K562 (cell line): ENCODE data around the gene MC1R. TPM values are rescaled to one million over a fixed set of nuclear protein-coding genes. Genes with fewer than 3 reads are reported as not detected.

Experiments
- BRD9 ChIP-seq: fragments of 450-650 bp; IDR thresholded peaks from 2 replicates; pipeline ENCODE4 v1.6.1; 2018; ENCODE audit warnings: low read depth; ENCODE audit not compliant: partially characterized antibody
- HCFC1 ChIP-seq: IDR thresholded peaks from 2 replicates; pipeline ENCODE4 v1.6.1; 2012; ENCODE audit warnings: low read depth, low read length, improper control_type of control experiment
- HIVEP1 ChIP-seq: fragments of 250-450 bp; sonication (Bioruptor Pico); IDR thresholded peaks from 2 replicates; pipeline ENCODE4 v1.4.0; 2020; ENCODE audit warnings: mild to moderate bottlenecking
- ILF3 ChIP-seq: fragments of 450-650 bp; IDR thresholded peaks from 2 replicates; pipeline ENCODE4 v1.6.1; 2018; ENCODE audit warnings: antibody characterized with exemption, mild to moderate bottlenecking, moderate library complexity, borderline replicate concordance
- MAFK ChIP-seq: IDR thresholded peaks from 2 replicates; pipeline ENCODE4 v1.6.1; 2011; ENCODE audit warnings: low read length, improper control_type of control experiment
- MAZ ChIP-seq, 2 experiments: fragments of 450-650 bp in 1 of 2; sonication (generic) in 1 of 2; formaldehyde crosslinking; IDR thresholded peaks in 1 of 2; conservative IDR thresholded peaks in 1 of 2; 2 replicates each; pipeline versions ENCODE4 v1.4.0 to v1.5.0; 2020; ENCODE audit warnings: mild to moderate bottlenecking in 1 of 2, missing genetic modification reagents in 1 of 2
- MCM3 ChIP-seq: fragments of 450-650 bp; IDR thresholded peaks from 2 replicates; pipeline ENCODE4 v1.6.1; 2016
- PTRF ChIP-seq: fragments of 450-650 bp; IDR thresholded peaks from 2 replicates; pipeline ENCODE4 v1.6.1; 2016; ENCODE audit warnings: mild to moderate bottlenecking, missing genetic modification characterization, missing compliant biosample characterization
- PYGO2 ChIP-seq: fragments of 450-650 bp; IDR thresholded peaks from 2 replicates; pipeline ENCODE4 v1.6.1; 2016; ENCODE audit warnings: mild to moderate bottlenecking, missing genetic modification characterization, moderate library complexity, missing compliant biosample characterization
- TAF1 ChIP-seq: IDR thresholded peaks from 2 replicates; pipeline ENCODE4 v1.6.1; 2011; ENCODE audit warnings: mild to moderate bottlenecking, low read length, moderate library complexity; ENCODE audit not compliant: insufficient read depth, control insufficient read depth, severe bottlenecking; ENCODE audit errors: extremely low read depth
- ZNF699 ChIP-seq: fragments of 250-450 bp; sonication (Bioruptor Pico); IDR thresholded peaks from 2 replicates; pipeline ENCODE4 v1.8.0; 2021; ENCODE audit warnings: mild to moderate bottlenecking, moderate library complexity; ENCODE audit not compliant: insufficient replicate concordance
- polyA plus RNA-seq, 8 experiments: library from polyadenylated mRNA; depleted of rRNA in 4 of 8; stranded (reverse) in 5 of 8; unstranded in 3 of 8; fragments of >200 nt; fragmentation: Nextera tagmentation in 2 of 8; fragmentation: Illumina TruSeq in 1 of 8; extraction: Ambion mirVana in 2 of 8; extraction: Trizol in 1 of 8; gene quantifications; 2 replicates each; pipeline versions ENCODE4 v1.2.1 to v1.2.3, GENCODE V29; 2011 to 2014; ENCODE audit warnings: inconsistent platforms in 1 of 8, missing spikeins in 1 of 8
- total RNA-seq, 7 experiments: library from RNA; depleted of rRNA in 6 of 7; stranded (reverse); fragments of >200 nt in 6 of 7; fragmentation: Illumina TruSeq in 2 of 7; extraction: Trizol in 2 of 7; gene quantifications; 2 replicates each; pipeline versions ENCODE4 v1.2.1 to v1.2.3, GENCODE V29; 2011 to 2021; ENCODE audit warnings: low replicate concordance in 1 of 7
- TF ChIP-seq, protein P1 (sequence below): sonication (generic); formaldehyde crosslinking; IDR thresholded peaks from 2 replicates; pipeline ENCODE4 v1.8.0; 2022; ENCODE audit warnings: mild to moderate bottlenecking, missing genetic modification reagents, borderline replicate concordance
- TF ChIP-seq, protein P2 (sequence below): fragments of 250-450 bp; sonication (Bioruptor Pico); IDR thresholded peaks from 2 replicates; pipeline ENCODE4 v1.9.0; 2021; ENCODE audit warnings: mild to moderate bottlenecking
- TF ChIP-seq, protein P3 (sequence below): IDR thresholded peaks from 2 replicates; pipeline ENCODE4 v1.6.1; 2011; ENCODE audit warnings: borderline replicate concordance, low read depth, mild to moderate bottlenecking, moderate library complexity, low read length; ENCODE audit not compliant: insufficient read depth, poor library complexity, severe bottlenecking
- TF ChIP-seq, protein P4 (sequence below): fragments of 450-650 bp; IDR thresholded peaks from 2 replicates; pipeline ENCODE4 v1.6.1; 2016; ENCODE audit warnings: mild to moderate bottlenecking
- TF ChIP-seq, protein P5 (sequence below): sonication (generic); formaldehyde crosslinking; IDR thresholded peaks from 2 replicates; pipeline ENCODE4 v1.8.0; 2022; ENCODE audit warnings: mild to moderate bottlenecking, missing genetic modification reagents
- TF ChIP-seq, protein P6 (sequence below), 2 experiments: fragments of 450-650 bp; IDR thresholded peaks; 2 replicates each; pipeline ENCODE4 v1.6.1; 2016

MC1R gene
- total and polyA plus RNA-seq, 9 of the 15 experiments (the other 6 are each of a cell fraction or from before 2014, with no cell fraction given): 0.14 to 5.3 (median 2.5) TPM; not detected in 1

DNA sequence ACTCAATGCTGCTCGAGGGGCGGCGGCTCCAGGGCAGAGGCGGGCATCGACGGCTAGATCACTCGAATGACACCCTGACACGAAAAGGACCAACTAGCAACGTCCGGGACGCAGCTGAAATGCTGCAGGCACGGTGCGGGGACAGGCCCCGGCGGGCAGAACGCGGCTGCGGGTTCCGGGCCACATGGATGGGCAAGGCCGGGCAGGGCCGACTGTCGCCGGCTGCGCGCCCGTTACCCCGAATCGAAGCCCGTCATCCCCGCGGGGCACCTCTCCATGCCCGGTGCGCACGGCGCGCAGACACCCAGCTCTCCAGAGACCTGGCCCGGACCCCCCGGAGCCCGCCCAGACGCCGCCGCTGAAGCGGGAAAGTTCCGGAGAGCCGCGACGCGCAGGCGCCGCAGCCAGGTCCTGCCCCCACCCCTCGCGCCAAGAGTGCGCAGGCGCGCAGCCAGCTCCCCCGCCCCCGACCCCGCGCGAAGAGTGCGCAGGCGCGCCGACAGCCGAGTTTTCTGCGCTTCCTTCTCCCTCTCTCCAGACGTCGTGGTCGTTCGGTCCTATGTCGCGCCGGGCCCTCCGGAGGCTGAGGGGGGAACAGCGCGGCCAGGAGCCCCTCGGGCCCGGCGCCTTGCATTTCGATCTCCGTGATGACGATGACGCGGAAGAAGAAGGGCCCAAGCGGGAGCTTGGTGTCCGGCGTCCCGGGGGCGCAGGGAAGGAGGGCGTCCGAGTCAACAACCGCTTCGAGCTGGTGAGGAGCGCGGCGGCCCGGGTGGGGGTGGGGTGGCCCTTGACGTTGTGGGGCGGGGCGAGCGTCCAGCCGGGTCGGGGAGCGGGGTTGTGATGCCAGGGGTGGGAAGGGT, 45.3 kb upstream of the MC1R start, which contains the start of gene TCF25 (continued):
- TF ChIP-seq, protein P1, sequence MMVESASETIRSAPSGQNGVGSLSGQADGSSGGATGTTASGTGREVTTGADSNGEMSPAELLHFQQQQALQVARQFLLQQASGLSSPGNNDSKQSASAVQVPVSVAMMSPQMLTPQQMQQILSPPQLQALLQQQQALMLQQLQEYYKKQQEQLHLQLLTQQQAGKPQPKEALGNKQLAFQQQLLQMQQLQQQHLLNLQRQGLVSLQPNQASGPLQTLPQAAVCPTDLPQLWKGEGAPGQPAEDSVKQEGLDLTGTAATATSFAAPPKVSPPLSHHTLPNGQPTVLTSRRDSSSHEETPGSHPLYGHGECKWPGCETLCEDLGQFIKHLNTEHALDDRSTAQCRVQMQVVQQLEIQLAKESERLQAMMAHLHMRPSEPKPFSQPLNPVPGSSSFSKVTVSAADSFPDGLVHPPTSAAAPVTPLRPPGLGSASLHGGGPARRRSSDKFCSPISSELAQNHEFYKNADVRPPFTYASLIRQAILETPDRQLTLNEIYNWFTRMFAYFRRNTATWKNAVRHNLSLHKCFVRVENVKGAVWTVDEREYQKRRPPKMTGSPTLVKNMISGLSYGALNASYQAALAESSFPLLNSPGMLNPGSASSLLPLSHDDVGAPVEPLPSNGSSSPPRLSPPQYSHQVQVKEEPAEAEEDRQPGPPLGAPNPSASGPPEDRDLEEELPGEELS (CRISPR knock-in tag): no peak; the same call in none of the 2 replicates
- no peak for TF ChIP-seq ZNF699
- peak; percentile 76 for TF ChIP-seq TAF1
- peak; percentile 68 to 78; a peak in 3 of 4 replicates for TF ChIP-seq MAZ (CRISPR knock-in tag; conservative IDR thresholded peaks at IDR 0.05 in 1 of 2, IDR thresholded peaks at IDR 0.05 in 1 of 2)
- no peak for TF ChIP-seq HCFC1
- TF ChIP-seq, protein P2, sequence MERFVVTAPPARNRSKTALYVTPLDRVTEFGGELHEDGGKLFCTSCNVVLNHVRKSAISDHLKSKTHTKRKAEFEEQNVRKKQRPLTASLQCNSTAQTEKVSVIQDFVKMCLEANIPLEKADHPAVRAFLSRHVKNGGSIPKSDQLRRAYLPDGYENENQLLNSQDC: no peak
- no peak for TF ChIP-seq HIVEP1 (CRISPR knock-in tag)
- no peak for TF ChIP-seq ILF3
- TF ChIP-seq PYGO2: no peak
- TF ChIP-seq, protein P3, sequence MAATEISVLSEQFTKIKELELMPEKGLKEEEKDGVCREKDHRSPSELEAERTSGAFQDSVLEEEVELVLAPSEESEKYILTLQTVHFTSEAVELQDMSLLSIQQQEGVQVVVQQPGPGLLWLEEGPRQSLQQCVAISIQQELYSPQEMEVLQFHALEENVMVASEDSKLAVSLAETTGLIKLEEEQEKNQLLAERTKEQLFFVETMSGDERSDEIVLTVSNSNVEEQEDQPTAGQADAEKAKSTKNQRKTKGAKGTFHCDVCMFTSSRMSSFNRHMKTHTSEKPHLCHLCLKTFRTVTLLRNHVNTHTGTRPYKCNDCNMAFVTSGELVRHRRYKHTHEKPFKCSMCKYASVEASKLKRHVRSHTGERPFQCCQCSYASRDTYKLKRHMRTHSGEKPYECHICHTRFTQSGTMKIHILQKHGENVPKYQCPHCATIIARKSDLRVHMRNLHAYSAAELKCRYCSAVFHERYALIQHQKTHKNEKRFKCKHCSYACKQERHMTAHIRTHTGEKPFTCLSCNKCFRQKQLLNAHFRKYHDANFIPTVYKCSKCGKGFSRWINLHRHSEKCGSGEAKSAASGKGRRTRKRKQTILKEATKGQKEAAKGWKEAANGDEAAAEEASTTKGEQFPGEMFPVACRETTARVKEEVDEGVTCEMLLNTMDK: no peak
- TF ChIP-seq MAFK: no peak
- TF ChIP-seq, protein P4, sequence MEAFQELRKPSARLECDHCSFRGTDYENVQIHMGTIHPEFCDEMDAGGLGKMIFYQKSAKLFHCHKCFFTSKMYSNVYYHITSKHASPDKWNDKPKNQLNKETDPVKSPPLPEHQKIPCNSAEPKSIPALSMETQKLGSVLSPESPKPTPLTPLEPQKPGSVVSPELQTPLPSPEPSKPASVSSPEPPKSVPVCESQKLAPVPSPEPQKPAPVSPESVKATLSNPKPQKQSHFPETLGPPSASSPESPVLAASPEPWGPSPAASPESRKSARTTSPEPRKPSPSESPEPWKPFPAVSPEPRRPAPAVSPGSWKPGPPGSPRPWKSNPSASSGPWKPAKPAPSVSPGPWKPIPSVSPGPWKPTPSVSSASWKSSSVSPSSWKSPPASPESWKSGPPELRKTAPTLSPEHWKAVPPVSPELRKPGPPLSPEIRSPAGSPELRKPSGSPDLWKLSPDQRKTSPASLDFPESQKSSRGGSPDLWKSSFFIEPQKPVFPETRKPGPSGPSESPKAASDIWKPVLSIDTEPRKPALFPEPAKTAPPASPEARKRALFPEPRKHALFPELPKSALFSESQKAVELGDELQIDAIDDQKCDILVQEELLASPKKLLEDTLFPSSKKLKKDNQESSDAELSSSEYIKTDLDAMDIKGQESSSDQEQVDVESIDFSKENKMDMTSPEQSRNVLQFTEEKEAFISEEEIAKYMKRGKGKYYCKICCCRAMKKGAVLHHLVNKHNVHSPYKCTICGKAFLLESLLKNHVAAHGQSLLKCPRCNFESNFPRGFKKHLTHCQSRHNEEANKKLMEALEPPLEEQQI: no peak
- no peak for TF ChIP-seq PTRF (tag)
- TF ChIP-seq MCM3: no peak
- no peak for TF ChIP-seq BRD9
- TF ChIP-seq, protein P5, sequence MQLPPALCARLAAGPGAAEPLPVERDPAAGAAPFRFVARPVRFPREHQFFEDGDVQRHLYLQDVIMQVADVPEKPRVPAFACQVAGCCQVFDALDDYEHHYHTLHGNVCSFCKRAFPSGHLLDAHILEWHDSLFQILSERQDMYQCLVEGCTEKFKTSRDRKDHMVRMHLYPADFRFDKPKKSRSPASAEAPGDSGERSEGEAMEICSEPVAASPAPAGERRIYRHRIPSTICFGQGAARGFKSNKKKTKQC (CRISPR knock-in tag): peak; percentile 88
- TF ChIP-seq, protein P6, sequence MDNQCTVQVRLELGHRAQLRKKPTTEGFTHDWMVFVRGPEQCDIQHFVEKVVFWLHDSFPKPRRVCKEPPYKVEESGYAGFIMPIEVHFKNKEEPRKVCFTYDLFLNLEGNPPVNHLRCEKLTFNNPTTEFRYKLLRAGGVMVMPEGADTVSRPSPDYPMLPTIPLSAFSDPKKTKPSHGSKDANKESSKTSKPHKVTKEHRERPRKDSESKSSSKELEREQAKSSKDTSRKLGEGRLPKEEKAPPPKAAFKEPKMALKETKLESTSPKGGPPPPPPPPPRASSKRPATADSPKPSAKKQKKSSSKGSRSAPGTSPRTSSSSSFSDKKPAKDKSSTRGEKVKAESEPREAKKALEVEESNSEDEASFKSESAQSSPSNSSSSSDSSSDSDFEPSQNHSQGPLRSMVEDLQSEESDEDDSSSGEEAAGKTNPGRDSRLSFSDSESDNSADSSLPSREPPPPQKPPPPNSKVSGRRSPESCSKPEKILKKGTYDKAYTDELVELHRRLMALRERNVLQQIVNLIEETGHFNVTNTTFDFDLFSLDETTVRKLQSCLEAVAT (IDR thresholded peaks at IDR 0.05): peak; percentile 37 to 65; a peak in 2 of 4 replicates
